ENCODE data around the gene ILKAP.
A peak's percentile ranks its signal among the peaks of the same experiment; 100 is the strongest.
"Not testable (repeated sequence)": the region's sequence is repeated elsewhere in the genome, so short reads cannot be mapped to it uniquely, and the experiment has no call there.

The ILKAP gene

DNA sequence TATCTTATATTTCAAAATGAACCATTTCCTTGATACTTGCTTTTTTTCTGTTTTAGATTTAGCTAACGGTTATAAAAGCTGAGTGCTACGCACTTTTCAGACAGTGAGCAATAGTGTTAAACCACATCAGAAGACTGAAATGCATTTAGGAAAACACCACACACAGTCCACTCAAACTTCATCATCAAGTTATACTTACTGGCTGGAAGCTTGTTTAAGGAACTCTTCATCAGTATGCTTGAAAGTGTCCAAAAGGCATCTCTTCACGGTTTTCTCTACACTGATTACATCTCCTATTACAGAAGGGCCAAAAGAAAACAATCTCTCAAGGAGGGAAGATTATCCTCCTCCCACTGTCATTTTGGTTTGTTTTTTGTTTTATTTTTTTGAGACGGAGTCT lies 19.7 kb downstream of the ILKAP start:
- Mint-ChIP-seq H3K27me3 (no peaks in the 10 kb centered on the region), H3K36me3 (ENCODE audit: low read depth) (peaks cover 77% of the 10 kb centered on the region), H3K4me3 (no peak overlapping the region), H3K27ac (no peak overlapping the region), H3K9me3 (no peaks in the 10 kb centered on the region), H3K4me1 (peaks cover 7% of the 10 kb centered on the region)
- DNase-seq = no peak
- no peak for ATAC-seq

GRCh38 chr2:238182362-238182761 lies 21.1 kb downstream of the ILKAP start:
- Mint-ChIP-seq H3K36me3 (ENCODE audit: low read depth) (peaks cover 73% of the 10 kb centered on the region), H3K27me3 (no peaks in the 10 kb centered on the region), H3K9me3 (no peaks in the 10 kb centered on the region), H3K4me1 (peaks cover 7% of the 10 kb centered on the region), H3K4me3 (no peak overlapping the region), H3K27ac (peak overlapping the region; percentile 24)
- DNase-seq (no peak), ATAC-seq (no peak)

DNA sequence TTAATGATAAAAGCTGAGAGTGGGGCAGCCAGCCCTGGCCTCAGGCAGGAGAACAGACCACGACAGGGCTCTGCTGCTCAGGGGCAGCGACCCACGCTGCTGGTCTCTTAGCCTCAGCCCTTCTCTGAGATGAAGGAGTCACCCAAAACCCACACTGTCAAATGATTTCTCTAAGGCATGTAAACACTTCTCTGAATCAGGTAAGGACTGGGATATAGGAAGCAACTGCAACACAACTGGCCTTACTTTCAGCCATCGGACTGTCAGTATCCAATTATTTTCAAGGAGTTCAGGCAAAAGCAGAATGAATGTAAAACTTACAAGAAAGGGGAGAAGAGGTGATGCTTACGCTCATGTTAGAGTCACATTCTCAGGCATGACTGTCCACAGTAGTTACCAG lies 22.9 kb downstream of the ILKAP start:
- Mint-ChIP-seq H3K9me3 (no peaks in the 10 kb centered on the region), H3K4me1 (peaks cover 7% of the 10 kb centered on the region), H3K36me3 (ENCODE audit: low read depth) (peaks cover 66% of the 10 kb centered on the region), H3K27me3 (no peaks in the 10 kb centered on the region), H3K27ac (no peak overlapping the region), H3K4me3 (no peak overlapping the region)
- ATAC-seq (no peak), DNase-seq (no peak)

DNA sequence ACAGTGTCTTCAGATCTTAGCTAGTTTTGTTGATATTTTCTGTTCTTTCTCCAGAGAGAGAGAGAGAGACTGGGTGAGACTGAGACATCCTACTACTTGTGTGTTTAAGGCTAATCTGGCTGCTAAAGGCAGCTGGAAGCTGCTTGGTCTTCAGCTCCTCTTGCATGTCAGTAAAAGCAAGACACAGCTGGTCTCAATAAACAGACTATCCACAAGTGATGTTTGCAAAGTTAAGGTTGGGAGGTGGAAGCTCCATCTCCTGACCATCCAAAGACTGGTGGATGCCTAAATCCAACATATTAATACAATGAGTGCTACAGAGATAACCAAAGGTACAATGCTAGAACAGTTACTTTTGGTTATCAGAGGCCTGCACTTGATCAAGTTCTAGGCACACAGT lies 26.9 kb downstream of the ILKAP start:
- Mint-ChIP-seq H3K4me3 (no peak overlapping the region), H3K27ac (no peak overlapping the region), H3K4me1 (no peaks in the 10 kb centered on the region), H3K27me3 (no peaks in the 10 kb centered on the region), H3K9me3 (no peaks in the 10 kb centered on the region), H3K36me3 (ENCODE audit: low read depth) (peaks cover 55% of the 10 kb centered on the region)
- no peak for ATAC-seq
- no peak for DNase-seq

DNA sequence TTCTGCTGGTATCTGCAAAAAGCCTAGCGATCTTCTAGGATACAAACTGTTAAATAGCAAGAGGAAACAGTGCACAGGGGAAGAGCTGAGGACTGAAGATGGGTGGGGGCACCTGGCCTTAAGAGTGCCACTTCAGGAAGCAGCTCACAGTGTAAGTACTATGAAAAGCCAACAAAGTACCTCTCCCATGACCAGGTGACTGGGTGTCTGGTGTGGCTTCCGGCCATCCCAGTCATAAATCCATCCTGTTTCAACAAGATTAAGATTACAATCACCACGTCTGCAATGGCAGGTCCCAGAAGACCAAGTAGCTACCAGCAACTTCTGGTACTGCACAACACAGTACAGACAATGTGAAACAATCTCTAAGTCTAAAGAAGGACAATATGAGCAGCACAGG lies 28.8 kb downstream of the ILKAP start:
- no peak overlapping the region for H3K4me3 Mint-ChIP-seq

GRCh38 chr2:238174291-238174690 lies 29.2 kb downstream of the ILKAP start:
- DNase-seq = no peak
- Mint-ChIP-seq H3K9me3 (no peaks in the 10 kb centered on the region), H3K27ac (no peak overlapping the region), H3K27me3 (no peaks in the 10 kb centered on the region), H3K4me3 (no peak overlapping the region), H3K4me1 (peaks cover 1% of the 10 kb centered on the region), H3K36me3 (ENCODE audit: low read depth) (peaks cover 54% of the 10 kb centered on the region)
- no peak for ATAC-seq

More for the DNA sequence above, 28.8 kb downstream of the ILKAP start:
- peaks cover 52% of the 10 kb centered on the region for H3K36me3 Mint-ChIP-seq (ENCODE audit: low read depth)
- no peaks in the 10 kb centered on the region for H3K27me3 Mint-ChIP-seq
- no peaks in the 10 kb centered on the region for H3K4me1 Mint-ChIP-seq
- ATAC-seq = no peak
- no peak for DNase-seq
- no peak overlapping the region for H3K27ac Mint-ChIP-seq
- no peaks in the 10 kb centered on the region for H3K9me3 Mint-ChIP-seq

GRCh38 chr2:238173692-238174091 lies 29.8 kb downstream of the ILKAP start:
- no peak overlapping the region for H3K4me3 Mint-ChIP-seq
- no peaks in the 10 kb centered on the region for H3K27me3 Mint-ChIP-seq
- no peak overlapping the region for H3K27ac Mint-ChIP-seq
- no peaks in the 10 kb centered on the region for H3K9me3 Mint-ChIP-seq
- DNase-seq = no peak
- H3K36me3 Mint-ChIP-seq (ENCODE audit: low read depth) = peaks cover 49% of the 10 kb centered on the region
- ATAC-seq = peak; percentile 52
- peaks cover 3% of the 10 kb centered on the region for H3K4me1 Mint-ChIP-seq

- peaks cover 43% of the 10 kb centered on the region for H3K36me3 Mint-ChIP-seq (ENCODE audit: low read depth)
- H3K9me3 Mint-ChIP-seq = no peaks in the 10 kb centered on the region
- ATAC-seq = no peak
- DNase-seq = no peak
- H3K27ac Mint-ChIP-seq = peak overlapping the region; percentile 39
- peaks cover 3% of the 10 kb centered on the region for H3K4me1 Mint-ChIP-seq
- no peaks in the 10 kb centered on the region for H3K27me3 Mint-ChIP-seq
- H3K4me3 Mint-ChIP-seq = no peak overlapping the region
Measured at GRCh38 chr2:238172439-238172838, 31.1 kb downstream of the ILKAP start.

- no peak for ATAC-seq
- peaks cover 37% of the 10 kb centered on the region for H3K36me3 Mint-ChIP-seq (ENCODE audit: low read depth)
- no peaks in the 10 kb centered on the region for H3K27me3 Mint-ChIP-seq
- no peak overlapping the region for H3K4me3 Mint-ChIP-seq
- H3K27ac Mint-ChIP-seq = no peak overlapping the region
- H3K9me3 Mint-ChIP-seq = no peaks in the 10 kb centered on the region
- DNase-seq = no peak
- peaks cover 3% of the 10 kb centered on the region for H3K4me1 Mint-ChIP-seq
Measured at GRCh38 chr2:238171575-238172187, 31.8 kb downstream of the ILKAP start.

DNA sequence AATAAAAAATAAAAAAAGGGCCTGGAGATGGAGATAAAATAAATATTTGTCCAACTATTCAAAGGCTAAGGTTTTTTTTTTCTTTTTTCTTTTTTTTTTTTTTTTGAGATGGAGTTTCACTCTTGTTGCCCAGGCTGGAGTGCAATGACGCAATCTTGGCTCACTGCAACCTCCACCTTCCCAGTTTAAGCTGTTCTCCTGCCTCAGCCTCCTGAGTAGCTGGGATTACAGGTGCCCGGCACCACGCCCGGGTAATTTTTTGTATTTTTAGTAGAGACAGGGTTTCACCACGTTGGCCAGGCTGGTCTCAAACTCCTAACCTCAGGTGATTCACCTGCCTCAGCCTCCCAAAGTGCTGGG lies 32.4 kb downstream of the ILKAP start:
- not testable (repeated sequence) for ATAC-seq, H3K9me3 Mint-ChIP-seq
- peaks cover 34% of the 10 kb centered on the region for H3K36me3 Mint-ChIP-seq (ENCODE audit: low read depth)

GRCh38 chr2:238170386-238171071 lies 33.0 kb downstream of the ILKAP start:
- no peak for ATAC-seq
- H3K4me1 Mint-ChIP-seq = peaks cover 3% of the 10 kb centered on the region
- H3K4me3 Mint-ChIP-seq = no peak overlapping the region
- H3K9me3 Mint-ChIP-seq = no peaks in the 10 kb centered on the region
- H3K27ac Mint-ChIP-seq = no peak overlapping the region
- H3K27me3 Mint-ChIP-seq = peaks cover under 1% of the 10 kb centered on the region
- H3K36me3 Mint-ChIP-seq (ENCODE audit: low read depth) = peaks cover 34% of the 10 kb centered on the region
- no peak for DNase-seq

More for the DNA sequence above, 32.4 kb downstream of the ILKAP start:
- H3K4me1 Mint-ChIP-seq, DNase-seq, H3K27ac Mint-ChIP-seq, H3K4me3 Mint-ChIP-seq, H3K27me3 Mint-ChIP-seq: not testable (repeated sequence)

DNA sequence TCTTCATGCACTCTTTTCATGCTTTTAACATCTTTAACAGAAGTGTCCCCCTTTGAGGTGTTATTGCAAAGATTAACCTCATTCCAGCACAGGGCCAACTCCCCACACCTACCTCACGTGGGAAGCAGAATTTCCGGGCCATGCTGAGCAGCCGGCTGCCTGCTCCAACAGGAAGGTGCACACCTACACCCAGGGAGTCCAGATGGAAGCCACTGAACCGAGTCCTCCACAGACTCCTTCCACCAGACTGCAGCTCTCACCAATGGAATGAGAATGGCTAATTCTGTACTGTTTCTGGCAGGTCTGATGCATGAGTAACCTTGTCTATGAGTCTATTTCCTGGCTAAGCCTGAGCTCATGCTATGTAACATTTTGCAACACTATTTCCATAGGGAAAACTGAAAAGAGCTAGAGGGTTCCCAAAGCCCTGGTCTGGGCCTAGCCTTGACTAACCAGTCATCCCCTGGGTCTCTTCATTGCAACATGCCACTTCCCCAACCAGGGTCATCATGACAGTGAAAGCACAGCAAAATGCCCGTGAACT lies 33.7 kb downstream of the ILKAP start:
- DNase-seq (no peak), ATAC-seq (no peak)
- Mint-ChIP-seq H3K4me1 (peaks cover 5% of the 10 kb centered on the region), H3K27me3 (peaks cover 8% of the 10 kb centered on the region), H3K36me3 (ENCODE audit: low read depth) (peaks cover 34% of the 10 kb centered on the region), H3K4me3 (no peak overlapping the region), H3K9me3 (no peaks in the 10 kb centered on the region), H3K27ac (peak overlapping the region; percentile 41)

- no peak for DNase-seq
- peaks cover 6% of the 10 kb centered on the region for H3K4me1 Mint-ChIP-seq
- ATAC-seq = no peak
- peaks cover 33% of the 10 kb centered on the region for H3K36me3 Mint-ChIP-seq (ENCODE audit: low read depth)
- H3K9me3 Mint-ChIP-seq = no peaks in the 10 kb centered on the region
- peak overlapping the region; percentile 6 for H3K27ac Mint-ChIP-seq
- H3K27me3 Mint-ChIP-seq = peaks cover 14% of the 10 kb centered on the region
- H3K4me3 Mint-ChIP-seq = no peak overlapping the region
Measured at GRCh38 chr2:238169048-238169707, 34.3 kb downstream of the ILKAP start.

GRCh38 chr2:238168196-238169047 lies 35.1 kb downstream of the ILKAP start:
- H3K27me3 Mint-ChIP-seq = peaks cover 14% of the 10 kb centered on the region
- no peaks in the 10 kb centered on the region for H3K9me3 Mint-ChIP-seq
- H3K36me3 Mint-ChIP-seq (ENCODE audit: low read depth) = peaks cover 28% of the 10 kb centered on the region
- no peak overlapping the region for H3K4me3 Mint-ChIP-seq
- DNase-seq (no peak), ATAC-seq (no peak)
- peak overlapping the region; percentile 6 for H3K27ac Mint-ChIP-seq
- peaks cover 6% of the 10 kb centered on the region for H3K4me1 Mint-ChIP-seq

Measured in activated naive CD8-positive, alpha-beta T cell treated with anti-CD3 and anti-CD28 coated beads, Interleukin-2, amount 50 U/mL, for 24 hours (primary cell).